HepG2 (cell line): ENCODE results near the gene LMNA. TPM values are rescaled to one million over a fixed set of nuclear protein-coding genes. Genes with fewer than 3 reads are reported as not detected.

Source experiments
- ATAC-seq: fragments of 200-7000 bp; cut with Tn5 transposase; 3 replicates; pipeline ENCODE4 v1.9.1; 2020; ENCODE audit warnings: mild to moderate bottlenecking, moderate library complexity
- BruUV-seq: library from RNA; stranded (reverse); fragments of 400-500 nt; replicated peaks from 2 replicates; lab custom pipeline; 2021; lab: Mats Ljungman, UMichigan
- CTCF ChIA-PET: fragments of 300-600 bp; formaldehyde crosslinking; extraction: SDS; loops from one replicate; lab custom pipeline; 2021; ENCODE audit warnings: low total read pairs, inconsistent platforms, low intra/inter-chr PET ratio; lab: Yijun Ruan, JAX
- POLR2A ChIA-PET: fragments of 350-600 bp; sonication (Branson Sonifier 250); formaldehyde crosslinking; loops from one replicate; lab custom pipeline; 2020; ENCODE audit warnings: antibody characterized with exemption, inconsistent platforms; lab: Yijun Ruan, JAX
- DNase-seq: peaks from one replicate; pipeline ENCODE4 v3.0.0-alpha.2; 2015; ENCODE audit warnings: low spot score
- FAIRE-seq: peaks from 3 replicates; lab custom pipeline; 2011; peaks lifted over from hg19 to GRCh38; lab: Jason Lieb, UNC
- H2AFZ ChIP-seq: one replicate; pipeline ENCODE4 v1.6.1; 2011; ENCODE audit warnings: low read length, inconsistent platforms
- H3K27ac ChIP-seq: fragments of 300-600 bp; 3 replicates; pipeline ENCODE4 v1.8.0; 2011; ENCODE audit warnings: mixed run types, mild to moderate bottlenecking, mixed read lengths, low read length, inconsistent platforms; ENCODE audit not compliant: insufficient read depth; ENCODE audit errors: extremely low read length
- H3K27me3 ChIP-seq, 2 experiments: fragments of 200-600 bp in 1 of 2; 2 replicates in 1 of 2; 3 replicates in 1 of 2; pipeline versions ENCODE4 v1.6.0 to v1.8.0; 2011; ENCODE audit warnings: low read length in 2 of 2, mild to moderate bottlenecking in 2 of 2, moderate library complexity in 2 of 2, inconsistent platforms in 1 of 2; ENCODE audit not compliant: insufficient read depth in 2 of 2, control insufficient read depth in 1 of 2
- H3K36me3 ChIP-seq, 2 experiments: fragments of 200-600 bp in 1 of 2; replicated peaks in 1 of 2; 2 replicates in 1 of 2; 3 replicates in 1 of 2; pipeline versions ENCODE4 v1.5.1 to v1.8.0; 2011; ENCODE audit warnings: low read length in 2 of 2, inconsistent platforms in 1 of 2; ENCODE audit not compliant: insufficient read depth in 2 of 2, control insufficient read depth in 1 of 2
- H3K4me1 ChIP-seq: 2 replicates; pipeline ENCODE4 v1.5.1; 2012; ENCODE audit warnings: low read length, inconsistent platforms; ENCODE audit not compliant: insufficient read depth
- H3K4me2 ChIP-seq: 2 replicates; pipeline ENCODE4 v1.6.0; 2011; ENCODE audit warnings: low read depth, low read length, inconsistent platforms
- H3K4me3 ChIP-seq, 3 experiments: fragments of 200-600 bp in 1 of 3; sonication (generic), shearing (Covaris generic) in 1 of 3; replicated peaks in 1 of 3; 2 replicates each; pipeline ENCODE4 v1.5.1; 2011 to 2016; ENCODE audit warnings: low read length in 3 of 3, inconsistent platforms in 2 of 3, low read depth in 2 of 3, mild to moderate bottlenecking in 2 of 3, control low read depth in 1 of 3, mixed read lengths in 1 of 3; ENCODE audit not compliant: insufficient read depth in 1 of 3
- H3K79me2 ChIP-seq: one replicate; pipeline ENCODE4 v1.6.1; 2011; ENCODE audit warnings: low read length, inconsistent platforms; ENCODE audit not compliant: insufficient read depth
- H3K9ac ChIP-seq: 2 replicates; pipeline ENCODE4 v1.6.0; 2011; ENCODE audit warnings: mild to moderate bottlenecking, low read depth, low read length, inconsistent platforms; ENCODE audit not compliant: insufficient read depth
- H3K9me3 ChIP-seq: 2 replicates; pipeline ENCODE4 v1.5.1; 2012; ENCODE audit warnings: mild to moderate bottlenecking, low read length
- H4K20me1 ChIP-seq: 2 replicates; pipeline ENCODE4 v1.6.0; 2011; ENCODE audit warnings: inconsistent platforms, mild to moderate bottlenecking, low read length, moderate library complexity; ENCODE audit not compliant: insufficient read depth
- ARHGAP35 ChIP-seq: sonication (generic); formaldehyde crosslinking; IDR thresholded peaks from 2 replicates; pipeline ENCODE4 v1.9.0; 2022; ENCODE audit warnings: mild to moderate bottlenecking, inconsistent platforms, moderate library complexity, missing genetic modification reagents, borderline replicate concordance
- BCL3 ChIP-seq: sonication (generic); formaldehyde crosslinking; IDR thresholded peaks from 2 replicates; pipeline ENCODE4 v1.5.1; 2020; ENCODE audit warnings: mild to moderate bottlenecking, missing genetic modification reagents, moderate library complexity
- CEBPB ChIP-seq: IDR thresholded peaks from 2 replicates; pipeline ENCODE4 v1.6.1; 2011; ENCODE audit warnings: low read depth, low read length, improper control_type of control experiment, borderline replicate concordance
- CEBPG ChIP-seq: IDR thresholded peaks from 2 replicates; pipeline ENCODE4 v1.6.1; 2016
- ELK4 ChIP-seq: sonication (generic); formaldehyde crosslinking; IDR thresholded peaks from 2 replicates; pipeline ENCODE4 v1.9.0; 2021; ENCODE audit warnings: missing genetic modification reagents, borderline replicate concordance
- ETV6 ChIP-seq: sonication (generic); formaldehyde crosslinking; conservative IDR thresholded peaks from 2 replicates; pipeline ENCODE4 v1.4.0; 2020; ENCODE audit warnings: missing genetic modification reagents
- GFI1 ChIP-seq: sonication (generic); formaldehyde crosslinking; IDR thresholded peaks from 2 replicates; pipeline ENCODE4 v1.5.0; 2020; ENCODE audit warnings: missing genetic modification reagents, mild to moderate bottlenecking, borderline replicate concordance
- HNF4A ChIP-seq: sonication (generic); formaldehyde crosslinking; IDR thresholded peaks from 2 replicates; pipeline ENCODE4 v1.4.0; 2020; ENCODE audit warnings: missing genetic modification reagents
- HNRNPUL1 ChIP-seq: fragments of 200-400 bp; formaldehyde crosslinking; IDR thresholded peaks from 2 replicates; pipeline ENCODE4 v1.6.1; 2017; ENCODE audit warnings: low read depth, mild to moderate bottlenecking, low read length, moderate library complexity
- KDM1A ChIP-seq: IDR thresholded peaks from 2 replicates; pipeline ENCODE4 v1.6.1; 2016; ENCODE audit warnings: missing compliant biosample characterization
- NR1H2 ChIP-seq: sonication (generic); formaldehyde crosslinking; IDR thresholded peaks from 2 replicates; pipeline ENCODE4 v1.8.1; 2022; ENCODE audit warnings: low read depth, missing genetic modification reagents, borderline replicate concordance
- SATB2 ChIP-seq: sonication (generic); formaldehyde crosslinking; IDR thresholded peaks from 2 replicates; pipeline ENCODE4 v1.5.0; 2020; ENCODE audit warnings: missing genetic modification reagents
- SOX13 ChIP-seq, 3 experiments: fragments of 450-650 bp in 1 of 3; sonication (generic) in 1 of 3; formaldehyde crosslinking in 1 of 3; IDR thresholded peaks in 2 of 3; conservative IDR thresholded peaks in 1 of 3; 2 replicates each; pipeline versions ENCODE4 v1.5.0 to v1.6.1; 2016 to 2020; ENCODE audit warnings: antibody characterized with exemption in 1 of 3, mild to moderate bottlenecking in 1 of 3, missing compliant biosample characterization in 1 of 3, missing genetic modification reagents in 1 of 3, moderate library complexity in 1 of 3
- TP53 ChIP-seq: sonication (generic); formaldehyde crosslinking; conservative IDR thresholded peaks from 2 replicates; pipeline ENCODE4 v1.4.0; 2020; ENCODE audit warnings: missing genetic modification reagents
- ZBTB26 ChIP-seq: IDR thresholded peaks from 2 replicates; pipeline ENCODE4 v1.6.1; 2016; ENCODE audit warnings: missing compliant biosample characterization, missing genetic modification reagents, borderline replicate concordance
- ZMYM2 ChIP-seq: sonication (generic); formaldehyde crosslinking; IDR thresholded peaks from 2 replicates; pipeline ENCODE4 v1.8.0; 2022; ENCODE audit warnings: mild to moderate bottlenecking, missing genetic modification reagents
- ZMYM3 ChIP-seq: sonication (generic); formaldehyde crosslinking; IDR thresholded peaks from 2 replicates; pipeline ENCODE4 v1.5.1; 2020; ENCODE audit warnings: mild to moderate bottlenecking, missing genetic modification reagents
- ZNF264 ChIP-seq: sonication (generic); formaldehyde crosslinking; IDR thresholded peaks from 2 replicates; pipeline ENCODE4 v1.4.0; 2020; ENCODE audit warnings: missing genetic modification reagents
- ZNF629 ChIP-seq: sonication (generic); formaldehyde crosslinking; conservative IDR thresholded peaks from 2 replicates; pipeline ENCODE4 v1.5.0; 2020; ENCODE audit warnings: missing genetic modification reagents
- WGBS: methylation state at CpG from one replicate; pipeline ENCODE4 v1.1.6; 2017; ENCODE audit warnings: low lambda C conversion rate; 5-methylcytosine and 5-hydroxymethylcytosine counted together
- in situ Hi-C: cut with HindIII; loops from 2 replicates; pipeline ENCODE4 v1.10.0; 2017; ENCODE audit warnings: low pct_unique_long_range_greater_than_20kb; ENCODE audit not compliant: extremely low pct_ligation_motif_present
- intact Hi-C: fragments of 100-400 bp; cut with micrococcal nuclease; formaldehyde crosslinking; loops from one replicate; pipeline ENCODE4 v1.10.0; 2022; ENCODE audit not compliant: unreplicated experiment
- polyA plus RNA-seq, 8 experiments: library from polyadenylated mRNA; depleted of rRNA in 3 of 8; stranded (reverse) in 7 of 8; unstranded in 1 of 8; fragments of >200 nt; fragmentation: Illumina TruSeq in 4 of 8; extraction: Trizol in 4 of 8; gene quantifications; 2 replicates each; pipeline versions ENCODE4 v1.2.1 to v1.2.3, GENCODE V29; 2011 to 2016; ENCODE audit warnings: low read depth in 4 of 8, missing spikeins in 1 of 8, mixed read lengths in 1 of 8; ENCODE audit not compliant: insufficient read depth in 1 of 8
- total RNA-seq, 5 experiments: library from RNA; depleted of rRNA; stranded (reverse); fragments of >200 nt; fragmentation: Illumina TruSeq; extraction: Trizol; gene quantifications; 2 replicates each; pipeline ENCODE4 v1.2.3, GENCODE V29; 2016; ENCODE audit warnings: low read depth in 1 of 5
- TF ChIP-seq, protein P1 (sequence below): sonication (generic); formaldehyde crosslinking; IDR thresholded peaks from 2 replicates; pipeline ENCODE4 v1.5.0; 2020; ENCODE audit warnings: mild to moderate bottlenecking, missing genetic modification reagents, borderline replicate concordance

The LMNA gene
- total and polyA plus RNA-seq, 2 of the 13 experiments (the other 11 are each of a cell fraction or from before 2014, with no cell fraction given), result 107 to 225 TPM

DNA sequence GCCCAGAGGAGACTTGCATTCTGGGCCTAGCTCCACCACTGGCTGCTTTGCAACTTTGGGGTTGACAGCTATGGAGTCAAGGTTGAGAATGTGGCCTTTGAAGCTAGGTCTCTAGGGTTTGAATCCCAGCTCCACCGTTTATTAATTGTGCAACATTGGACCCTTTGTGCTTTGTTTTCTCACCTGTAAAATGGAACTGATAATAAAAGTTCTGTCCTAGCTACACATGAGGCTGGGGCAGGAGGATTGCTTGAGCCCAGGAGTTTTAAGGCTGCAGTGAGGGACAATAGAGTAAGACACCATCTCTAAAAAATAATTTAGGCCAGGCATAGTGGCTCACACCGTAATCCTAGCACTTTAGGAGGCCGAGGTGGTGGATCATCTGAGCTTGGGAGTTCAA, 15.2 kb upstream of the LMNA start:
- no TSS peak for BruUV-seq
- Histone ChIP-seq H3K9ac (peak overlapping the region; percentile 6; the same call in 1 of the 2 replicates), H3K27ac (peak overlapping the region; percentile 3), H3K9me3 (no peaks in the 10 kb centered on the region), H3K4me2 (no peak overlapping the region), H4K20me1 (no peaks in the 10 kb centered on the region), H2AFZ (no peak overlapping the region), H3K27me3 (no peaks in the 10 kb centered on the region), H3K79me2 (no peaks in the 10 kb centered on the region), H3K36me3 (no peaks in the 10 kb centered on the region), H3K4me1 (peaks cover 86% of the 10 kb centered on the region), H3K4me3 (no peak overlapping the region)
- FAIRE-seq (no peak), ATAC-seq (no peak), DNase-seq (no peak)
- 65% methylated on average over 3 of the region's 3 CpGs for WGBS
- ChIA-PET POLR2A (interaction anchor here (1.1 to 11.0 kb wide), 4 partner anchors 15 to 29 kb away, joined by 4 to 113 read pairs (median 12); partner anchors contain the start of gene LMNA), CTCF (no interaction called here)
- in situ Hi-C loops, result loop anchor here (5.0 kb wide), 1 partner anchor 33 kb away; no protein-coding TSS in a partner anchor
- intact Hi-C loops, result no loop called here
- TF ChIP-seq SATB2 (CRISPR knock-in tag) (no peak), HNF4A (CRISPR knock-in tag) (peak; percentile 42; the same call in 1 of the 2 replicates), BCL3 (CRISPR knock-in tag) (no peak), GFI1 (CRISPR knock-in tag) (no peak), ELK4 (CRISPR knock-in tag) (no peak), ZNF264 (CRISPR knock-in tag) (no peak), HNRNPUL1 (no peak), KDM1A (CRISPR knock-in tag) (peak; percentile 61; the same call in 1 of the 2 replicates), ARHGAP35 (no peak), ZBTB26 (CRISPR knock-in tag) (no peak), TP53 (CRISPR knock-in tag) (no peak), CEBPB (peak; percentile 44; the same call in 1 of the 2 replicates), ETV6 (CRISPR knock-in tag) (no peak), NR1H2 (CRISPR knock-in tag) (no peak), CEBPG (peak; percentile 40; the same call in 1 of the 2 replicates), SOX13 (IDR thresholded peaks at IDR 0.05) (no peak), SOX13 (CRISPR knock-in tag; conservative IDR thresholded peaks at IDR 0.05 in 1 of 2, IDR thresholded peaks at IDR 0.05 in 1 of 2) (0 out of 4 replicates have a peak, but pooled peaks of 1 of the 2 experiments have one; percentile 9), ZMYM2 (0 out of 2 replicates have a peak, but pooled peaks have one; percentile 42), ZNF629 (CRISPR knock-in tag) (peak; percentile 94), ZMYM3 (peak; percentile 59; the same call in 1 of the 2 replicates)
- TF ChIP-seq, protein P1, sequence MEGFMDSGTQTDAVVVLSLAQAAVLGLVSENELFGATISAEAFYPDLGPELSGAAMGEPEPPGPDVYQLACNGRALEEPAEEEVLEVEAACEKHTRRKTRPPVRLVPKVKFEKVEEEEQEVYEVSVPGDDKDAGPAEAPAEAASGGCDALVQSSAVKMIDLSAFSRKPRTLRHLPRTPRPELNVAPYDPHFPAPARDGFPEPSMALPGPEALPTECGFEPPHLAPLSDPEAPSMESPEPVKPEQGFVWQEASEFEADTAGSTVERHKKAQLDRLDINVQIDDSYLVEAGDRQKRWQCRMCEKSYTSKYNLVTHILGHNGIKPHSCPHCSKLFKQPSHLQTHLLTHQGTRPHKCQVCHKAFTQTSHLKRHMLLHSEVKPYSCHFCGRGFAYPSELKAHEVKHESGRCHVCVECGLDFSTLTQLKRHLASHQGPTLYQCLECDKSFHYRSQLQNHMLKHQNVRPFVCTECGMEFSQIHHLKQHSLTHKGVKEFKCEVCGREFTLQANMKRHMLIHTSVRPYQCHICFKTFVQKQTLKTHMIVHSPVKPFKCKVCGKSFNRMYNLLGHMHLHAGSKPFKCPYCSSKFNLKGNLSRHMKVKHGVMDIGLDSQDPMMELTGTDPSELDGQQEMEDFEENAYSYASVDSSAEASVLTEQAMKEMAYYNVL (CRISPR knock-in tag), result no peak
